OCI-LY7 (cell line): Measurements from ENCODE around the gene SPRTN. TPM values are rescaled to one million over a fixed set of nuclear protein-coding genes. Genes with fewer than 3 reads are reported as not detected.
"Not testable (repeated sequence)": the region's sequence is repeated elsewhere in the genome, so short reads cannot be mapped to it uniquely, and the experiment has no call there.

Experiments
- BruUV-seq: library from RNA; stranded (reverse); fragments of 400-500 nt; replicated peaks from 2 replicates; lab custom pipeline; 2021; lab: Mats Ljungman, UMichigan
- CTCF ChIA-PET: fragments of 300-600 bp; sonication (Branson Sonifier 250); formaldehyde crosslinking; loops from one replicate; lab custom pipeline; 2022; ENCODE audit warnings: antibody characterized with exemption; ENCODE audit not compliant: unreplicated experiment; lab: Charles Lee
- POLR2A ChIA-PET: fragments of 300-600 bp; sonication (Branson Sonifier 250); formaldehyde crosslinking; loops from one replicate; lab custom pipeline; 2022; ENCODE audit warnings: antibody characterized with exemption; lab: Charles Lee
- DNase-seq: peaks from one replicate; pipeline ENCODE4 v3.0.0-alpha.2; 2015; ENCODE audit warnings: low spot score
- H2AFZ ChIP-seq: fragments of 200-600 bp; sonication (generic), shearing (Covaris generic); 2 replicates; pipeline ENCODE4 v1.6.1; 2014; ENCODE audit warnings: mild to moderate bottlenecking, antibody characterized with exemption, low read length, moderate library complexity
- H3K27ac ChIP-seq: fragments of 200-600 bp; sonication (generic); 2 replicates; pipeline ENCODE4 v1.5.1; 2014; ENCODE audit warnings: mixed run types, low read depth, mild to moderate bottlenecking, moderate library complexity, low read length, inconsistent platforms; ENCODE audit not compliant: poor library complexity, severe bottlenecking
- H3K36me3 ChIP-seq: fragments of 200-600 bp; sonication (generic); 2 replicates; pipeline ENCODE4 v1.6.1; 2014; ENCODE audit warnings: mild to moderate bottlenecking, antibody characterized with exemption, low read length, moderate library complexity, mixed read lengths; ENCODE audit not compliant: insufficient read depth
- H3K4me1 ChIP-seq: fragments of 200-600 bp; sonication (generic); 2 replicates; pipeline ENCODE4 v1.5.1; 2014; ENCODE audit warnings: mild to moderate bottlenecking, low read length; ENCODE audit not compliant: insufficient read depth, poor library complexity, severe bottlenecking
- H3K4me2 ChIP-seq: fragments of 200-600 bp; sonication (generic); 2 replicates; pipeline ENCODE4 v1.6.1; 2014; ENCODE audit warnings: mild to moderate bottlenecking, low read length
- H3K4me3 ChIP-seq: fragments of 200-600 bp; sonication (generic); 2 replicates; pipeline ENCODE4 v1.5.1; 2014; ENCODE audit warnings: mild to moderate bottlenecking, low read depth, low read length; ENCODE audit not compliant: poor library complexity, severe bottlenecking
- H3K79me2 ChIP-seq: fragments of 200-600 bp; sonication (generic); 2 replicates; pipeline ENCODE4 v1.6.1; 2016; ENCODE audit warnings: low read depth, mild to moderate bottlenecking, low read length, moderate library complexity, mixed read lengths; ENCODE audit not compliant: insufficient read depth
- H3K9me2 ChIP-seq: fragments of 200-600 bp; sonication (generic); 2 replicates; pipeline ENCODE4 v1.6.1; 2016; ENCODE audit warnings: mild to moderate bottlenecking, low read length, mixed read lengths; ENCODE audit not compliant: insufficient read depth
- H3K9me3 ChIP-seq: fragments of 200-600 bp; sonication (generic); 2 replicates; pipeline ENCODE4 v1.6.1; 2014; ENCODE audit warnings: mild to moderate bottlenecking, mixed run types, low read length, mixed read lengths
- H4K20me1 ChIP-seq: fragments of 200-600 bp; sonication (generic); 2 replicates; pipeline ENCODE4 v1.6.1; 2014; ENCODE audit warnings: mild to moderate bottlenecking, antibody characterized with exemption, low read length, moderate library complexity, mixed read lengths; ENCODE audit not compliant: insufficient read depth
- EZH2phosphoT487 ChIP-seq: fragments of 200-600 bp; sonication (generic); IDR thresholded peaks from 2 replicates; pipeline ENCODE4 v1.6.1; 2018; ENCODE audit warnings: low read depth, borderline replicate concordance, mild to moderate bottlenecking, mixed run types, antibody characterized with exemption, low read length, moderate library complexity, mixed read lengths
- intact Hi-C: fragments of 100-400 bp; cut with micrococcal nuclease; formaldehyde crosslinking; loops from one replicate; pipeline ENCODE4 v1.10.0; 2022; ENCODE audit not compliant: unreplicated experiment
- total RNA-seq, 2 experiments: library from RNA; depleted of rRNA in 1 of 2; stranded (reverse); fragments of >200 nt in 1 of 2; shearing (Covaris generic) in 1 of 2; gene quantifications; 2 replicates each; pipeline ENCODE4 v1.2.3, GENCODE V29; 2014 to 2022
- TF ChIP-seq, protein P1 (sequence below): fragments of 200-600 bp; sonication (generic); conservative IDR thresholded peaks from 2 replicates; pipeline ENCODE4 v1.5.1; 2014; ENCODE audit warnings: mild to moderate bottlenecking, antibody characterized with exemption, low read length, moderate library complexity, mixed read lengths

Gene SPRTN
- total RNA-seq, 2 experiments from 2014 or later, result 10.9 to 16.4 TPM

DNA sequence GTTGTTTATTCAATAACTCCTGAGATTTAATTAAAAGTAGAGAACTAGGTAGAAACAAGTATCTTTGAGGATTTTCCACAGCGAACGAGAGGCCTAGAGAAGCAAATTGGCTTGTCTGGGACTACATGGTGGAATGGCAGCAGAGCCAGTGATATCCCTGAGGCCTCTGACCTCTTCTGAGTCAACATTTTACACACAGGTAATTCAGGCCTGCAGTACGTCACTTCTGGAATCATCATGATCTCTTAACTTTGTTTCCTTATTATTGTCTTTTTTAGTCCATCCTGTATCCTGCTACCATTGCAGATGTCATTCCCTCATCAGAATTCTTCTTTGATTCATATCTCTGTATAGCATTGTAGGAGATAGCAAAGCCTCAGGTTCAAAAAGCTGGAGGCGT, 9.9 kb downstream of the SPRTN start:
- ChIA-PET POLR2A (interaction anchor here (1.4 kb wide), 1 partner anchor 10 kb away, joined by 3 read pairs; the partner anchor contains the start of genes EXOC8 and SPRTN), CTCF (no interaction called here)
- Histone ChIP-seq H4K20me1 (no peaks in the 10 kb centered on the region), H3K27ac (no peak overlapping the region), H3K79me2 (no peaks in the 10 kb centered on the region), H3K9me3 (no peaks in the 10 kb centered on the region), H3K4me2 (no peak overlapping the region), H3K4me3 (no peak overlapping the region), H3K9me2 (no peaks in the 10 kb centered on the region), H2AFZ (no peak overlapping the region), H3K4me1 (no peaks in the 10 kb centered on the region), H3K36me3 (peaks cover 90% of the 10 kb centered on the region)
- TF ChIP-seq, protein P1, sequence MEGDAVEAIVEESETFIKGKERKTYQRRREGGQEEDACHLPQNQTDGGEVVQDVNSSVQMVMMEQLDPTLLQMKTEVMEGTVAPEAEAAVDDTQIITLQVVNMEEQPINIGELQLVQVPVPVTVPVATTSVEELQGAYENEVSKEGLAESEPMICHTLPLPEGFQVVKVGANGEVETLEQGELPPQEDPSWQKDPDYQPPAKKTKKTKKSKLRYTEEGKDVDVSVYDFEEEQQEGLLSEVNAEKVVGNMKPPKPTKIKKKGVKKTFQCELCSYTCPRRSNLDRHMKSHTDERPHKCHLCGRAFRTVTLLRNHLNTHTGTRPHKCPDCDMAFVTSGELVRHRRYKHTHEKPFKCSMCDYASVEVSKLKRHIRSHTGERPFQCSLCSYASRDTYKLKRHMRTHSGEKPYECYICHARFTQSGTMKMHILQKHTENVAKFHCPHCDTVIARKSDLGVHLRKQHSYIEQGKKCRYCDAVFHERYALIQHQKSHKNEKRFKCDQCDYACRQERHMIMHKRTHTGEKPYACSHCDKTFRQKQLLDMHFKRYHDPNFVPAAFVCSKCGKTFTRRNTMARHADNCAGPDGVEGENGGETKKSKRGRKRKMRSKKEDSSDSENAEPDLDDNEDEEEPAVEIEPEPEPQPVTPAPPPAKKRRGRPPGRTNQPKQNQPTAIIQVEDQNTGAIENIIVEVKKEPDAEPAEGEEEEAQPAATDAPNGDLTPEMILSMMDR, result no peak
- TF ChIP-seq EZH2phosphoT487, result no peak
- no TSS peak for BruUV-seq
- no peak for DNase-seq
- intact Hi-C loops, result no loop called here

DNA sequence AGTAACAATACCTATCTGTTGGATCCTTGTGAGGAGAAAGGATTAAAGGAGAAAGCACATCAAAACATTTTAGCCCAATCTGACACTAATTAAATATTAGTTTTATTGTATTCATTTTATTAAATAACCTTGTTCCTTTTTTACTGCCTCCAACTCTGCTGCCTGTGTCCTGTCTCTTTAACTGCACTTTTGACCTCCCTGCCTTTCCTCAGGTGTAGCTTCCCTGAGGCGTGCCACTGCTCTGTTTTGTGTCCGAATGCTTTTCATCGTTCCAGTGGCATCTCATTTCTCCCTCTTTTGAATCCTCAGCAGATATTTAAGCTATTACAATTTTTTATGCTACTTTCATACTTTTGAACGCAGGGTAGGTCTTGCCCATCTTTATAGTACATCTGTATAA, 10.3 kb downstream of the SPRTN start:
- H3K36me3 ChIP-seq, result peaks cover 90% of the 10 kb centered on the region
- H3K4me2 ChIP-seq, result no peak overlapping the region
- BruUV-seq, result no TSS peak
- no peak for DNase-seq
- H4K20me1 ChIP-seq, result no peaks in the 10 kb centered on the region
- H3K79me2 ChIP-seq, result no peaks in the 10 kb centered on the region
- H2AFZ ChIP-seq, result no peak overlapping the region
- H3K9me2 ChIP-seq, result no peaks in the 10 kb centered on the region
- ChIA-PET CTCF (no interaction called here), POLR2A (interaction anchor here (1.4 kb wide), 1 partner anchor 11 kb away, joined by 3 read pairs; the partner anchor contains the start of genes EXOC8 and SPRTN)
- H3K27ac ChIP-seq, result no peak overlapping the region
- no peaks in the 10 kb centered on the region for H3K4me1 ChIP-seq
- H3K4me3 ChIP-seq, result no peak overlapping the region
- intact Hi-C loops, result no loop called here
- no peaks in the 10 kb centered on the region for H3K9me3 ChIP-seq
- no peak for TF ChIP-seq EZH2phosphoT487
- TF ChIP-seq, protein P1, result no peak

DNA sequence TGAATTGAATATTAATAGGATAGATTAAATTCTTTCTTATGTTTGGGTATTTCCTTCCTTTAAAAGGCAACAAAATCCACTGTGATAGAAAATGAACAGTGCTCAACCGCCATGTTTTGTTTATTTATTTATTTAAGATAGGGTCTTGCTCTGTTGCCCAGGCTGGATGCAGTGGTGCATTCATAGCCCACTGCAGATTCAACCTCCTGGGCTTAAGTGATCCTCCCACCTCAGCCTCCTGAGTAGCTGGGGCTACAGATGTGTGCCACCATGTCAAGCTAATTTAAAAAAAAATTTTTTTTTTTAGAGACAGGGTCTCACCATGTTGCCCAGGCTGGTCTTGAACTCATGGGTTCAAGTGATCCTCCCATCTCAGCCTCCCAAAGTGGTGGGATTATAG, 10.8 kb downstream of the SPRTN start:
- H3K27ac ChIP-seq, intact Hi-C loops, BruUV-seq, H3K79me2 ChIP-seq, H3K4me2 ChIP-seq, H3K9me2 ChIP-seq, DNase-seq, H2AFZ ChIP-seq, CTCF ChIA-PET, H3K4me3 ChIP-seq, H4K20me1 ChIP-seq, H3K4me1 ChIP-seq, H3K9me3 ChIP-seq: not testable (repeated sequence)
- POLR2A ChIA-PET, result interaction anchor here (1.4 kb wide), 1 partner anchor 11 kb away, joined by 3 read pairs; the partner anchor contains the start of genes EXOC8 and SPRTN
- H3K36me3 ChIP-seq, result peaks cover 89% of the 10 kb centered on the region
